D721Med (cell line): ENCODE data around the gene CTTN.

Source experiments
- DNase-seq: peaks from one replicate; pipeline ENCODE4 v3.0.0; 2011; ENCODE audit warnings: low spot score; ENCODE audit not compliant: insufficient read length
- FAIRE-seq: peaks from 2 replicates; lab custom pipeline; 2011; peaks lifted over from hg19 to GRCh38; lab: Jason Lieb, UNC
- TF ChIP-seq, protein P1 (sequence below): IDR thresholded peaks from 2 replicates; pipeline ENCODE4 v1.5.1; 2012; ENCODE audit warnings: mild to moderate bottlenecking, control low read depth; ENCODE audit not compliant: insufficient read depth; ENCODE audit errors: missing control alignments

Gene CTTN

DNA sequence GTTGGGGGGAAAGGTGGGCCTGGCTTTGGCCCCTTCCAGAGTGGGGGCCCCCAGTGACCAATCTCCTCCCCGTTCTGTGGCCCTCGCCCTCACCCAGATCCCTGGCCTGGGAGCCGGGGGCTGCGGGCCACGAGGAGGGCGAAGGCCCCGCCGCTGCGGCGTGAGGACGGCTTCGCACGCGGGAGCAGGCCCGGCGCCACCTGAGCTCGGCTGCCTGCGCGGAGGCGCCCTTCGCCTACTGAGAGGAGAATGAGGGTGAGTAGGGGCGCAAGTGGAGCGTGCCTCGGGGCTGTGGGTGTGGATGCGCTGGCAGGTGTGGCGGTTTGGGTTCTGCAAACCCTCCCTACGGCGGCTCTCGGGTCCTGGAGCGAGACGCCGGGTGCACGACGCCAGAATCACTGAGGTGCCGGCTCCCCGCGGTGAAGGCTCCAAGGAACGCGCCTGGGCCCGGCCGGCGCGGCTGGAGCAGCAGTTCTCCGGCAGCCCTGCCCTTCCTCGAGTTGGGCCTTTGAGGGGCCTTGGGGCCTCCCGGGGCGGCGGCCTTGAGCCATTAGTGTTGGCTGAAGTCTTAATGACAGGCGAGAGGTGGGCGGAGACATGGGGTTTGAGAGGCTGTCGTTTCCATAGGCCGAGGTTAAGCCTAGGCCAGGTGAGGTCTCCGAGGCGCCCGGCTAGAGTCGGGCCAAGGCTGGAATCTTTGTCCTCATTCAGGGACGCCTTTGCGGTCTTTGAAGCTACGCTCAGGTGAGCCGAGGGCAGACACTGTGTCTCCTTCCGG is 65.3 kb downstream of the CTTN start:
- DNase-seq (no peak), FAIRE-seq (no peak)
- TF ChIP-seq, protein P1, sequence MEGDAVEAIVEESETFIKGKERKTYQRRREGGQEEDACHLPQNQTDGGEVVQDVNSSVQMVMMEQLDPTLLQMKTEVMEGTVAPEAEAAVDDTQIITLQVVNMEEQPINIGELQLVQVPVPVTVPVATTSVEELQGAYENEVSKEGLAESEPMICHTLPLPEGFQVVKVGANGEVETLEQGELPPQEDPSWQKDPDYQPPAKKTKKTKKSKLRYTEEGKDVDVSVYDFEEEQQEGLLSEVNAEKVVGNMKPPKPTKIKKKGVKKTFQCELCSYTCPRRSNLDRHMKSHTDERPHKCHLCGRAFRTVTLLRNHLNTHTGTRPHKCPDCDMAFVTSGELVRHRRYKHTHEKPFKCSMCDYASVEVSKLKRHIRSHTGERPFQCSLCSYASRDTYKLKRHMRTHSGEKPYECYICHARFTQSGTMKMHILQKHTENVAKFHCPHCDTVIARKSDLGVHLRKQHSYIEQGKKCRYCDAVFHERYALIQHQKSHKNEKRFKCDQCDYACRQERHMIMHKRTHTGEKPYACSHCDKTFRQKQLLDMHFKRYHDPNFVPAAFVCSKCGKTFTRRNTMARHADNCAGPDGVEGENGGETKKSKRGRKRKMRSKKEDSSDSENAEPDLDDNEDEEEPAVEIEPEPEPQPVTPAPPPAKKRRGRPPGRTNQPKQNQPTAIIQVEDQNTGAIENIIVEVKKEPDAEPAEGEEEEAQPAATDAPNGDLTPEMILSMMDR, result no peak

DNA sequence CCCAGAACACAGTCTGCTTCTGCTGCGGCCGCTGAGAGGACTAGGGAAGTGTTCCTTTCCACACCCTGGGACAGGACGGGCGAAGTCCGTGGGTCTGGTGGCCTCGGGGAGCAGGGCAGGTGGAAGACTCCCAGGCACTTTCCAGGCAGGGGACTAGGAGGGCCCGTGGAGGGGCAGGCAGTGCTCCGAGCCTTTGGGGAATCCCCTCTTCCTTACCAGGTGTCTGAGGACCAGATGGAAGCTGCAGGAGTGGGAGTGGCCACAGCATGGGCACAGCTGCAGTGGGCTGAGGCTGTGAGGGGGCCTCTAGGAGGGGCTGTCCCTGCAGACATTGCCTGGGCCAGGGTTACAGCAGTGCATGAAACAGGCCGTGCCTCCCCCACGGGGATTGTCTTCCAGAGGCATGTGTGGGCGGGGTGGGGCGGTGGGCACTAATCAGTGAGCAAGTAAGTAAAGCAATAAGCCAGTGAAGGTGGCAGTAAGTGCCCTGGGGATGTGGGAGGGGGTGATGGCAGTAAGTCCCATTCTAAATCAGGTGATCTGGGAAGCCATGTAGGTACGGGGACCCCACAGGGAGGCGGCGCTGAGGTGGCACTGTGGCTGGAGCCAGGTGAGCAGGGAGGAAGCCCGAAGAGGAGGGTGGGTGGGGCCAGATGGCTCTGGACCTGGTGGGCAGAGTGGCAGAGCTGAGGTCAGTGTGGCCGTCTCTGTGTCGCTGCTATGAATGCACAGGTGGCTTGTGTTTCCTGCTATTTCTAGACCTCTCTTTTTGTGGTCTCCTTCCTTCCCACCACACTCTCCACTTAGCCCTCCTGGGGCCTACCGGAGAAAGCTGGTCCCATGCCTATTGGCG is 66.4 kb downstream of the CTTN start:
- DNase-seq (no peak), FAIRE-seq (no peak)
- TF ChIP-seq, protein P1, result no peak

GRCh38 chr11:70466154-70466553 is 67.8 kb downstream of the CTTN start:
- no peak for DNase-seq
- no peak for FAIRE-seq
- TF ChIP-seq, protein P1, result no peak

GRCh38 chr11:70466596-70466995 is 68.3 kb downstream of the CTTN start:
- DNase-seq (no peak), FAIRE-seq (no peak)
- TF ChIP-seq, protein P1, result no peak

DNA sequence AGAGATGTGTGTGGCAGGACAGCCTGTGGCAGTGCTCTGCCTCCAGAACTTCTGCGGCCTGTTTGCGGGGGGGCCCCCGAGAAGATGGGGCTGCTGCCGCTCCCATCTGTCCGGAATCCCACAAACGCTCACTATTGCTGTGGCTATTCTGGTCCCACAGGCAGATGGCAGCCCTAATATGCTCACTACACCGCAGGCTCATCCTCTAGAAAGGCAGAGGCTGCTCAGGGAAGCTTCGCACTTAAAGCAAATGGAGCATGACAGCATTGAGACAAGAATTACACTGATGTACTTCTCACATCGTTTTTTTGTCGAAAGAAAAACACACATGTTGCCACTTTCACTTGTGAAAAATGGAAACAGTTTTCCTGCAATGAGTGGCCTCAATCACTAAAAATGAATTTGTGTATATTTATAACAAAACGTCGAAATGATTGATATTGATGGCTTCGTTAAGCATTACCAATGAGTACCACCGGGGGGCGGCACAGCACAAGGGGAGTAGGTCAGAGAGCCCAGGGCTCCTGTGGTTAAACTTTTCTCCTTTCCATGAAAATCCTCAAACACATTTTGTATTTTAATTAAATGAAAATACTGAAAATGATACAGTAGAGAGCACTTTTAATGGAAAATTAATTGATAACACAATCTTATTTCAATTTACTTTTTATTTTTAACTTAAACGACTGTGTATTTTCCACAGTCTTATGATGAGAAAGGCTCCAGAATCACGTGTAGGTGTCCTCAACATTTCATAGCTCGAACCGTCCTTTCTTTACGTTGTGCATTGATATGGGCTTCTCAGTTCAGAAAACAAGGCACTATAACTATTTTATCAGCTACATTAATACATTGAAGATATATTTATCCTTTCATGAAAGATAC is 69.1 kb downstream of the CTTN start:
- TF ChIP-seq, protein P1, result peak; percentile 94
- no peak for DNase-seq
- FAIRE-seq, result no peak

DNA sequence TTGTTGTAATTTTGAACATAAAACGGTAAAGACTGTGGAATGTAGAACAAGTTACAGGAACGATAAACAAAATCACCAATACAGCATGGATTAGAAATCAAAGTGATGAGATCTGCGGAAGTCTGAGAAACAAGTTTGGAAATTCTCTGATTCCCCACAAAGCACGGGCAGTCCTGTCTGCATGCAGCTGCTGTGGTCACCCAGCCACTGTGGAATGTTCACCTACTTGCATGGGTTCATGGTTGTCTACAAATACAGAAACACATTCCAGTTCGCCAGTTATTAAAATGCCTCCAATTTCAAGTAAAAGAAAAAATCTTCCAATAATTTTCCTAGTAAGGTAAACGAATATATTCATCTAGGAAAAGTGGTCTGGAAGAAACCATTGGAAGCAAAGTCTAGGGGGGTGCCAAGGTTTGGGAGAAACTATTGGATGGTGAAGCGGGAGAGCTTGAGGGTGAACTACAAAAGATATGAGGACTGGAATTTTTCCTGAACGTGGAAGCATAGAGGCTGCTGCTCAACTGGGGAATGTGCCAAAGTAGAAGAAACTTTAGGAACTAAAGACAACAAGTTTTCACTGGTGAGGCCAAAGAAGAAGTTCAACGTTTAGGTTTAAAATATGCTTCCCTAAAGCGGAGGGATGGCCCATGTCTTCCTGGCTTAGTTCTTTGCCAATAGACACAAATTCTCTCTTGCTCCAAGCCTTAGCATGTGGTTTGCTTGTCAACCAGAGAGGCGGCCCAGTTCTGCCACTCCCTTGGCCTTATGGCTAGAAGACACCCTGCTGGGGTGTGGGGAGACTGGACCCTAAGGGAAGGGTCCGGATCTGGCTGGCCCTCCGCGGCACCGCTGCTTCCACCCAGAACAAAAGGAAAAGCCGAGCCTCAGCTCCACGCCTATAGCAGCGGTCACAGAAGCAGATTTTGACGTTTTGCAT is 70.2 kb downstream of the CTTN start:
- DNase-seq, result no peak
- no peak for FAIRE-seq
- TF ChIP-seq, protein P1, result no peak
